HepG2 (cell line): Measurements from ENCODE around the gene MPI.

Experiments used
- CTCF ChIP-seq: sonication (generic); formaldehyde crosslinking; IDR thresholded peaks from 2 replicates; pipeline ENCODE4 v1.5.0; 2020; ENCODE audit warnings: mild to moderate bottlenecking, missing genetic modification reagents, moderate library complexity
- ELF4 ChIP-seq: sonication (generic); formaldehyde crosslinking; IDR thresholded peaks from 2 replicates; pipeline ENCODE4 v1.5.0; 2020; ENCODE audit warnings: missing genetic modification reagents, mild to moderate bottlenecking, moderate library complexity, borderline replicate concordance
- MAX ChIP-seq: IDR thresholded peaks from 2 replicates; pipeline ENCODE4 v1.6.1; 2012; ENCODE audit warnings: inconsistent platforms
- POLR2A ChIP-seq, 2 experiments: IDR thresholded peaks; 2 replicates each; pipeline ENCODE4 v1.6.1; 2011; ENCODE audit warnings: low read depth in 2 of 2, low read length in 2 of 2, mild to moderate bottlenecking in 1 of 2, moderate library complexity in 1 of 2; ENCODE audit not compliant: insufficient read depth in 1 of 2
- ZNF350 ChIP-seq: sonication (generic); formaldehyde crosslinking; IDR thresholded peaks from 2 replicates; pipeline ENCODE4 v1.4.0; 2020; ENCODE audit warnings: mild to moderate bottlenecking, low read depth, missing genetic modification reagents, borderline replicate concordance

- TF ChIP-seq CTCF (no peak), ELF4 (no peak), MAX (no peak), ZNF350 (no peak), POLR2A (IDR thresholded peaks at IDR 0.05; ENCODE audit: insufficient read depth in 1 of 2, low read depth in 2 of 2, low read length in 2 of 2) (no peak)
These were observed 17.2 kb upstream of the MPI start for GRCh38 chr15:74872702-74873035.
